GM23338 (cell line): ENCODE measurements around the gene CST11. TPM values are rescaled to one million over a fixed set of nuclear protein-coding genes. Genes with fewer than 3 reads are reported as not detected.

ENCODE experiments used
- ATAC-seq: fragments of 200-7000 bp; cut with Tn5 transposase; 3 replicates; pipeline ENCODE4 v1.9.1; 2020
- DNase-seq: peaks from one replicate; pipeline ENCODE4 v3.0.0-alpha.2; 2015; ENCODE audit warnings: low spot score
- H2AFZ ChIP-seq: fragments of 200-600 bp; sonication (generic); 2 replicates; pipeline ENCODE4 v1.8.0; 2016; ENCODE audit warnings: antibody characterized with exemption, mild to moderate bottlenecking, moderate library complexity
- H3F3A ChIP-seq: fragments of 200-600 bp; sonication (generic); replicated peaks from 2 replicates; pipeline ENCODE4 v1.8.0; 2017; ENCODE audit warnings: antibody characterized with exemption, mixed run types, low read depth
- H3K27ac ChIP-seq: fragments of 200-600 bp; sonication (generic); 2 replicates; pipeline ENCODE4 v1.6.1; 2016; ENCODE audit warnings: low read depth
- H3K27me3 ChIP-seq: fragments of 200-600 bp; sonication (generic); 2 replicates; pipeline ENCODE4 v1.8.0; 2016; ENCODE audit warnings: mild to moderate bottlenecking, mixed run types, moderate library complexity; ENCODE audit not compliant: insufficient read depth
- H3K36me3 ChIP-seq: fragments of 200-600 bp; sonication (generic); 2 replicates; pipeline ENCODE4 v1.8.0; 2016; ENCODE audit warnings: mild to moderate bottlenecking; ENCODE audit not compliant: insufficient read depth
- H3K4me1 ChIP-seq: fragments of 200-600 bp; sonication (generic); 2 replicates; pipeline ENCODE4 v1.8.0; 2016; ENCODE audit warnings: mild to moderate bottlenecking, moderate library complexity; ENCODE audit not compliant: insufficient read depth
- H3K4me2 ChIP-seq: fragments of 200-600 bp; sonication (generic); 2 replicates; pipeline ENCODE4 v1.7.1; 2017; ENCODE audit warnings: mixed run types
- H3K4me3 ChIP-seq: fragments of 200-600 bp; sonication (generic); 2 replicates; pipeline ENCODE4 v1.6.1; 2016; ENCODE audit warnings: mixed run types
- H3K79me2 ChIP-seq: fragments of 200-600 bp; sonication (generic); replicated peaks from 2 replicates; pipeline ENCODE4 v1.8.0; 2017; ENCODE audit warnings: mild to moderate bottlenecking; ENCODE audit not compliant: insufficient read depth
- H3K9me2 ChIP-seq: fragments of 200-600 bp; sonication (generic); 2 replicates; pipeline ENCODE4 v1.8.0; 2017; ENCODE audit not compliant: insufficient read depth
- H4K20me1 ChIP-seq: fragments of 200-600 bp; sonication (generic); replicated peaks from 2 replicates; pipeline ENCODE4 v1.8.0; 2017; ENCODE audit warnings: mild to moderate bottlenecking; ENCODE audit not compliant: insufficient read depth
- H3K27ac Mint-ChIP-seq: 2 replicates; pipeline ENCODE4 v1.8.0; 2020; ENCODE audit warnings: inconsistent platforms, mild to moderate bottlenecking, moderate library complexity, mixed read lengths
- H3K27me3 Mint-ChIP-seq: 3 replicates; pipeline ENCODE4 v1.8.0; 2022; ENCODE audit warnings: low read depth, mild to moderate bottlenecking, moderate library complexity, mixed read lengths, inconsistent platforms; ENCODE audit not compliant: insufficient read depth, poor library complexity
- H3K36me3 Mint-ChIP-seq: 3 replicates; pipeline ENCODE4 v1.8.0; 2021; ENCODE audit warnings: low read depth, mild to moderate bottlenecking, inconsistent platforms, moderate library complexity, mixed read lengths
- H3K4me1 Mint-ChIP-seq: 3 replicates; pipeline ENCODE4 v1.8.0; 2020; ENCODE audit warnings: mild to moderate bottlenecking, inconsistent platforms, mixed read lengths
- H3K4me3 Mint-ChIP-seq: 3 replicates; pipeline ENCODE4 v1.8.0; 2021; ENCODE audit warnings: moderate library complexity, mild to moderate bottlenecking, inconsistent platforms, mixed read lengths
- H3K9me3 Mint-ChIP-seq: 3 replicates; pipeline ENCODE4 v1.8.0; 2020; ENCODE audit warnings: moderate library complexity, mild to moderate bottlenecking, inconsistent platforms, mixed read lengths
- ZNF114 ChIP-seq: fragments of 250-450 bp; sonication (Bioruptor Pico); IDR thresholded peaks from 2 replicates; pipeline ENCODE4 v1.5.0; 2020; ENCODE audit warnings: mild to moderate bottlenecking, moderate library complexity
- ZNF462 ChIP-seq: fragments of 250-450 bp; sonication (Bioruptor Pico); IDR thresholded peaks from 2 replicates; pipeline ENCODE4 v1.5.0; 2020; ENCODE audit warnings: mild to moderate bottlenecking, moderate library complexity
- polyA plus RNA-seq: library from polyadenylated mRNA; unstranded; fragments of >200 nt; fragmentation: Nextera tagmentation; extraction: Ambion mirVana; gene quantifications from 2 replicates; pipeline ENCODE4 v1.2.1, GENCODE V29; 2016
- total RNA-seq: library from RNA; depleted of rRNA; stranded (reverse); fragments of >200 nt; shearing (Covaris generic); gene quantifications from 2 replicates; pipeline ENCODE4 v1.2.3, GENCODE V29; 2014
- TF ChIP-seq, protein P1 (sequence below), 2 experiments: fragments of 200-600 bp in 1 of 2; sonication (generic) in 1 of 2; conservative IDR thresholded peaks; 2 replicates each; pipeline versions ENCODE4 v1.5.1 to v1.6.1; 2016 to 2017; ENCODE audit warnings: antibody characterized with exemption in 2 of 2, low read depth in 2 of 2, mild to moderate bottlenecking in 2 of 2, moderate library complexity in 1 of 2

Gene CST11
- total and polyA plus RNA-seq, 2 experiments from 2014 or later = not detected

GRCh38 chr20:23446505-23446904, 6.2 kb downstream of the CST11 start:
- Histone ChIP-seq H3F3A (no peaks in the 10 kb centered on the region), H3K4me3 (no peak overlapping the region), H4K20me1 (no peaks in the 10 kb centered on the region), H3K36me3 (no peaks in the 10 kb centered on the region), H3K4me1 (no peaks in the 10 kb centered on the region), H3K4me2 (no peak overlapping the region), H3K27me3 (no peaks in the 10 kb centered on the region), H3K27ac (no peak overlapping the region), H3K9me2 (no peaks in the 10 kb centered on the region), H3K79me2 (no peaks in the 10 kb centered on the region), H2AFZ (peak overlapping the region; percentile 95)
- DNase-seq = peak; percentile 79
- TF ChIP-seq ZNF462 (no peak), ZNF114 (no peak)
- TF ChIP-seq, protein P1, sequence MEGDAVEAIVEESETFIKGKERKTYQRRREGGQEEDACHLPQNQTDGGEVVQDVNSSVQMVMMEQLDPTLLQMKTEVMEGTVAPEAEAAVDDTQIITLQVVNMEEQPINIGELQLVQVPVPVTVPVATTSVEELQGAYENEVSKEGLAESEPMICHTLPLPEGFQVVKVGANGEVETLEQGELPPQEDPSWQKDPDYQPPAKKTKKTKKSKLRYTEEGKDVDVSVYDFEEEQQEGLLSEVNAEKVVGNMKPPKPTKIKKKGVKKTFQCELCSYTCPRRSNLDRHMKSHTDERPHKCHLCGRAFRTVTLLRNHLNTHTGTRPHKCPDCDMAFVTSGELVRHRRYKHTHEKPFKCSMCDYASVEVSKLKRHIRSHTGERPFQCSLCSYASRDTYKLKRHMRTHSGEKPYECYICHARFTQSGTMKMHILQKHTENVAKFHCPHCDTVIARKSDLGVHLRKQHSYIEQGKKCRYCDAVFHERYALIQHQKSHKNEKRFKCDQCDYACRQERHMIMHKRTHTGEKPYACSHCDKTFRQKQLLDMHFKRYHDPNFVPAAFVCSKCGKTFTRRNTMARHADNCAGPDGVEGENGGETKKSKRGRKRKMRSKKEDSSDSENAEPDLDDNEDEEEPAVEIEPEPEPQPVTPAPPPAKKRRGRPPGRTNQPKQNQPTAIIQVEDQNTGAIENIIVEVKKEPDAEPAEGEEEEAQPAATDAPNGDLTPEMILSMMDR (conservative IDR thresholded peaks at IDR 0.05; ENCODE audit: low read depth in 2 of 2) = peak; percentile 90 to 95
- H3K4me3 Mint-ChIP-seq = no peak overlapping the region
- H3K9me3 Mint-ChIP-seq = no peaks in the 10 kb centered on the region
- peaks cover 4% of the 10 kb centered on the region; the same call in 2 of the 3 replicates for H3K4me1 Mint-ChIP-seq
- no peak overlapping the region for H3K27ac Mint-ChIP-seq
- peak; percentile 82 for ATAC-seq
- H3K36me3 Mint-ChIP-seq = no peaks in the 10 kb centered on the region
- H3K27me3 Mint-ChIP-seq = peaks cover 5% of the 10 kb centered on the region
